ENCODE data around the gene DENND1A. TPM values are rescaled to one million over a fixed set of nuclear protein-coding genes. Genes with fewer than 3 reads are reported as not detected.

DENND1A gene
- total and polyA plus RNA-seq, 4 donors, result 7.9 to 22.0 (median 13.9) TPM

- Histone ChIP-seq H3K9me3 (ENCODE audit: control insufficient read depth in 4 of 4, low read length in 3 of 4) (no peaks in the 10 kb centered on the region), H3K27ac (ENCODE audit: low read depth in 1 of 2, low read length in 2 of 2) (no peak overlapping the region), H3K36me3 (ENCODE audit: control insufficient read depth in 4 of 4, insufficient read depth in 3 of 4, low read depth in 1 of 4, low read length in 3 of 4) (no peaks in the 10 kb centered on the region), H3K4me3 (ENCODE audit: low read depth in 1 of 3, low read length in 3 of 3) (no peak overlapping the region), H3K27me3 (ENCODE audit: control insufficient read depth in 4 of 4, insufficient read depth in 4 of 4, low read length in 3 of 4) (no peaks in the 10 kb centered on the region), H3K9ac (ENCODE audit: low read depth in 1 of 2, low read length in 2 of 2) (no peak overlapping the region), H3K4me1 (ENCODE audit: control insufficient read depth in 4 of 4, insufficient read depth in 4 of 4, low read length in 3 of 4) (no peaks in the 10 kb centered on the region)
- 52% methylated on average over 3 of the region's 3 CpGs for WGBS
- DNase-seq (ENCODE audit: low spot score), result no peak
- TF ChIP-seq FOXA1 (IDR thresholded peaks at IDR 0.05) (no peak), GABPA (IDR thresholded peaks at IDR 0.05 in 1 of 2, conservative IDR thresholded peaks at IDR 0.05 in 1 of 2) (no peak), ATF3 (IDR thresholded peaks at IDR 0.05) (no peak), NR2F2 (IDR thresholded peaks at IDR 0.05) (no peak), CTCF (IDR thresholded peaks at IDR 0.05; ENCODE audit: low read depth, low read length, missing input control) (no peak), FOXA2 (IDR thresholded peaks at IDR 0.05) (no peak), JUND (IDR thresholded peaks at IDR 0.05) (no peak), RXRA (IDR thresholded peaks at IDR 0.05) (no peak), MAX (IDR thresholded peaks at IDR 0.05) (no peak), EGR1 (IDR thresholded peaks at IDR 0.05; ENCODE audit: low read depth in 2 of 2) (no peak), HNF4G (IDR thresholded peaks at IDR 0.05) (no peak), YY1 (IDR thresholded peaks at IDR 0.05) (no peak), SP1 (IDR thresholded peaks at IDR 0.05) (no peak)
- TF ChIP-seq, protein P1, sequence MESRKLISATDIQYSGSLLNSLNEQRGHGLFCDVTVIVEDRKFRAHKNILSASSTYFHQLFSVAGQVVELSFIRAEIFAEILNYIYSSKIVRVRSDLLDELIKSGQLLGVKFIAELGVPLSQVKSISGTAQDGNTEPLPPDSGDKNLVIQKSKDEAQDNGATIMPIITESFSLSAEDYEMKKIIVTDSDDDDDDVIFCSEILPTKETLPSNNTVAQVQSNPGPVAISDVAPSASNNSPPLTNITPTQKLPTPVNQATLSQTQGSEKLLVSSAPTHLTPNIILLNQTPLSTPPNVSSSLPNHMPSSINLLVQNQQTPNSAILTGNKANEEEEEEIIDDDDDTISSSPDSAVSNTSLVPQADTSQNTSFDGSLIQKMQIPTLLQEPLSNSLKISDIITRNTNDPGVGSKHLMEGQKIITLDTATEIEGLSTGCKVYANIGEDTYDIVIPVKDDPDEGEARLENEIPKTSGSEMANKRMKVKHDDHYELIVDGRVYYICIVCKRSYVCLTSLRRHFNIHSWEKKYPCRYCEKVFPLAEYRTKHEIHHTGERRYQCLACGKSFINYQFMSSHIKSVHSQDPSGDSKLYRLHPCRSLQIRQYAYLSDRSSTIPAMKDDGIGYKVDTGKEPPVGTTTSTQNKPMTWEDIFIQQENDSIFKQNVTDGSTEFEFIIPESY (IDR thresholded peaks at IDR 0.05), result no peak
- TF ChIP-seq, protein P2, sequence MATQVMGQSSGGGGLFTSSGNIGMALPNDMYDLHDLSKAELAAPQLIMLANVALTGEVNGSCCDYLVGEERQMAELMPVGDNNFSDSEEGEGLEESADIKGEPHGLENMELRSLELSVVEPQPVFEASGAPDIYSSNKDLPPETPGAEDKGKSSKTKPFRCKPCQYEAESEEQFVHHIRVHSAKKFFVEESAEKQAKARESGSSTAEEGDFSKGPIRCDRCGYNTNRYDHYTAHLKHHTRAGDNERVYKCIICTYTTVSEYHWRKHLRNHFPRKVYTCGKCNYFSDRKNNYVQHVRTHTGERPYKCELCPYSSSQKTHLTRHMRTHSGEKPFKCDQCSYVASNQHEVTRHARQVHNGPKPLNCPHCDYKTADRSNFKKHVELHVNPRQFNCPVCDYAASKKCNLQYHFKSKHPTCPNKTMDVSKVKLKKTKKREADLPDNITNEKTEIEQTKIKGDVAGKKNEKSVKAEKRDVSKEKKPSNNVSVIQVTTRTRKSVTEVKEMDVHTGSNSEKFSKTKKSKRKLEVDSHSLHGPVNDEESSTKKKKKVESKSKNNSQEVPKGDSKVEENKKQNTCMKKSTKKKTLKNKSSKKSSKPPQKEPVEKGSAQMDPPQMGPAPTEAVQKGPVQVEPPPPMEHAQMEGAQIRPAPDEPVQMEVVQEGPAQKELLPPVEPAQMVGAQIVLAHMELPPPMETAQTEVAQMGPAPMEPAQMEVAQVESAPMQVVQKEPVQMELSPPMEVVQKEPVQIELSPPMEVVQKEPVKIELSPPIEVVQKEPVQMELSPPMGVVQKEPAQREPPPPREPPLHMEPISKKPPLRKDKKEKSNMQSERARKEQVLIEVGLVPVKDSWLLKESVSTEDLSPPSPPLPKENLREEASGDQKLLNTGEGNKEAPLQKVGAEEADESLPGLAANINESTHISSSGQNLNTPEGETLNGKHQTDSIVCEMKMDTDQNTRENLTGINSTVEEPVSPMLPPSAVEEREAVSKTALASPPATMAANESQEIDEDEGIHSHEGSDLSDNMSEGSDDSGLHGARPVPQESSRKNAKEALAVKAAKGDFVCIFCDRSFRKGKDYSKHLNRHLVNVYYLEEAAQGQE (IDR thresholded peaks at IDR 0.05), result no peak
These were observed 570.4 kb downstream of the DENND1A start for GRCh38 chr9:123359546-123359945.

GRCh38 chr9:123359106-123359505, 570.8 kb downstream of the DENND1A start:
- H3K9ac ChIP-seq (ENCODE audit: low read depth in 1 of 2, low read length in 2 of 2), result no peak overlapping the region
- H3K27me3 ChIP-seq (ENCODE audit: control insufficient read depth in 4 of 4, insufficient read depth in 4 of 4, low read length in 3 of 4), result no peaks in the 10 kb centered on the region
- 70% methylated on average over 2 of the region's 2 CpGs for WGBS
- DNase-seq (ENCODE audit: low spot score), result no peak
- no peak overlapping the region for H3K4me3 ChIP-seq (ENCODE audit: low read depth in 1 of 3, low read length in 3 of 3)
- no peaks in the 10 kb centered on the region for H3K9me3 ChIP-seq (ENCODE audit: control insufficient read depth in 4 of 4, low read length in 3 of 4)
- peaks cover 0 to under 1% (median 0%) of the 10 kb centered on the region in 4 donors for H3K4me1 ChIP-seq (ENCODE audit: control insufficient read depth in 4 of 4, insufficient read depth in 4 of 4, low read length in 3 of 4)
- no peaks in the 10 kb centered on the region for H3K36me3 ChIP-seq (ENCODE audit: control insufficient read depth in 4 of 4, insufficient read depth in 3 of 4, low read depth in 1 of 4, low read length in 3 of 4)
- H3K27ac ChIP-seq (ENCODE audit: low read depth in 1 of 2, low read length in 2 of 2), result no peak overlapping the region
- TF ChIP-seq GABPA (IDR thresholded peaks at IDR 0.05 in 1 of 2, conservative IDR thresholded peaks at IDR 0.05 in 1 of 2) (no peak), JUND (IDR thresholded peaks at IDR 0.05) (no peak), NR2F2 (IDR thresholded peaks at IDR 0.05) (no peak), ATF3 (IDR thresholded peaks at IDR 0.05) (no peak), HNF4G (IDR thresholded peaks at IDR 0.05) (no peak), FOXA1 (IDR thresholded peaks at IDR 0.05) (no peak), CTCF (IDR thresholded peaks at IDR 0.05; ENCODE audit: low read depth, low read length, missing input control) (no peak), MAX (IDR thresholded peaks at IDR 0.05) (no peak), TAF1 (conservative IDR thresholded peaks at IDR 0.05) (no peak), RXRA (IDR thresholded peaks at IDR 0.05) (no peak), HNF4A (conservative IDR thresholded peaks at IDR 0.05) (no peak)
- TF ChIP-seq, protein P2 (IDR thresholded peaks at IDR 0.05), result no peak
